H4 (cell line): Measurements from ENCODE around the gene PPP1R37. TPM values are rescaled to one million over a fixed set of nuclear protein-coding genes. Genes with fewer than 3 reads are reported as not detected.

Source experiments
- DNase-seq: peaks from one replicate; pipeline ENCODE4 v3.0.0-alpha.2; 2015; ENCODE audit warnings: low spot score
- total RNA-seq: library from RNA; depleted of rRNA; stranded (reverse); fragments of >200 nt; shearing (Covaris generic); gene quantifications from 2 replicates; pipeline ENCODE4 v1.2.3, GENCODE V29; 2014

Gene PPP1R37
- total RNA-seq, 1 experiment from 2014 or later, result 8.0 TPM

DNA sequence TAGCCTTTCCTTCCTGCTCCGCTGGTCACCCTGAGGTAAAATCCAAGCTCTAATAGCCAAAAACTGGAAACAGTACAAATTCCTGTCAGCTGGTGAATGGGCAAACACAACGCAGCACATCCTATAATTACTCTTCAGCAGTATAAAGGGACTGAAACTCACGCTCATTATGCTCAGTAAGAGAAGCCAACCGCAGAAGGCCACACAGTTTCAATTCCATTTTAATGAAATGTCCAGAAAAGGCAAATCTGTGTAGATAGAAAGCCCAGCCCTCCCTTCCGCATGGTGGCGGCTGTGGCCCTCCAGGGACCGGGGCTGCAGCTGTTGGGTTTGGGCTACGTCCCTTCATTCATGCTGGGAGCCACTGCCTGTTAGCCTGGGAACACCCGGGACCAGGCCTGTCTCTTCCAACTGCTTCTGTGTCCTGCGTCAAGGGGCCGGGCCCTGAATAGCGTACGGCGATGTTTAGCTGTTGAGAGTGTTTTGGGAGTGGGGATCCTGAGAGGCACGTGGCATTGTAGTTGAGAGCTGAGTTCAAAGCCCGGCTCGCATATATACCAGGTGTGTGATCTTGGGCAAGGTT is 44.3 kb downstream of the PPP1R37 start:
- no peak for DNase-seq

DNA sequence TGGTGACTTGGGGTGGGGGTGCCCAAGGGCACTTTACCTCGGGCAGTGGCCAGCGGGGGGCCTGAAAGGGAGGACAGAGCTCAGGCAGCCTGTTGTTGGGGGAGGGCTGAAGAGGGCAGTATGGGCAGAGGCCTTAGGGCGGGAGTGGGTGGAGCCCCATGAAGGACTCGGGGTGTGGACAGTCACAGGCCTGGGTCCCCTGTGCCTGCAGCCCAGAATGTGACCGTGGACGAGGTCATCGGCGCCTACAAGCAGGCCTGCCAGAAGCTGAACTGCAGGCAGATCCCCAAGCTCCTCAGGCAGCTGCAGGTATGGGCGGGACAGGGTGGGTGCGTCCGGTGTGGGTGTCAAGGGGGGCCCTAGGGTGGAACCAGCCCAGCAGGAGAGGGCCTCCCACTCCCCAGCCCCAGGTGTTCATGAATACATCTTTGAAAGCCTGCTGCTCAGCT is 45.3 kb downstream of the PPP1R37 start:
- DNase-seq, result no peak

DNA sequence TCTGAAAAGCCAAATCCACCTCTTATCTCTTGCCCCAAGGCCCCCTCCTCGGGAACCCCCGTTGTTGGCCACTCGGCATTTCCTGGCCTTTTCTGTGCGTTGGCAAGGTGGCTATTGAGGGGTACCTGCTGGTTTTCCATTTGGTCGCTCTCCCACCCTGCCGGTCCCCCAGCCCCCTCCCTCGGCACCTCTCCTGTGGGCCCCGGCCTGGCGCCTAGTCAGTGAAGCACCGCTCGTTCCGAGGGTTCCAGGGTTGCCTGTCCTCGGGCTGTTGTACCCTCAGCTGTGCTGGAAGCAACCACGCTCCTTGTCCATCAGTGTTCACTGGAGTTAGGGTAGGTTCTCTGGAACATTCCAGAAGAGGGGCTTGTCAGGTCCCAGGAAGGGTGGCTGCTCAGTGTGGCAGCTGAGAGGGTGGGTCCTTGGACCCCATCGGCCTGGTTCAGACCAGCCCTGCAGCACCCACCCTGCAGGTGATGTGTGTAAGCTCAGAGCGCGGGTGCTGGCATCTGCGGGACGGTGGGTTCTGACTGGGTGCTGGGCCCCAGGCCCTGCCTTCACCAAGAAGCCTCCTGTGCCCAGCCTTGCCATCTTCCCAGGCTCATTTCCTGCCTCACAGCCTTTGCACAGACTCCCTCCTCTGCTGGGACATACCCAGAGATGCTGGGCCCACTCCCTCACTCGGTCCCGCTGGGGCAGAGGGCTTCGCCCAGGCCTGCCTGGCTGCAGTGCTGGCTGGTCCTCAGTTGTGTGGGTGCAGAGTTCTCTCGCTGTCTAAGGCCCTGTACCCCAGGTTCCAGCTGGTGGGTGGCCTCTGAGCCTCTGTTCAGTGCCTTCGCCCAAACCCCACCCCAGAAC is 46.5 kb downstream of the PPP1R37 start:
- no peak for DNase-seq

DNA sequence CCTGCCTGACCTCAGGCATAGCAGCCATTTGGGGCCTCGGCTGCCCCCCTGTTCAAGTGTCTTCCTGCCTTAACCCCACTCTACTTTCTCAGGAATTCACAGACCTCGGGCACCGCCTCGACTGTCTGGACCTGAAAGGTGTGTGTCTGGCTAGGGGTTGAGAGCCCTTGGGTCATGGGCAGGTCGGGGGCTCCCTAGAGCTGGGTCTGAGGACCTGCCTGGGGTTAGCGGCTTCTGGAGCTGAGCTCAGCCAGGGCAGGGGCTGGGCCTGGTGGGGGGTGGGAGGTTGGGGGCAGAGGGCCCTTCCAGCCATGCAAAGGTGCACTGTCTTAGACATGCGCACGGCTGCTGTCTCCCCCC is 47.1 kb downstream of the PPP1R37 start:
- DNase-seq, result no peak

DNA sequence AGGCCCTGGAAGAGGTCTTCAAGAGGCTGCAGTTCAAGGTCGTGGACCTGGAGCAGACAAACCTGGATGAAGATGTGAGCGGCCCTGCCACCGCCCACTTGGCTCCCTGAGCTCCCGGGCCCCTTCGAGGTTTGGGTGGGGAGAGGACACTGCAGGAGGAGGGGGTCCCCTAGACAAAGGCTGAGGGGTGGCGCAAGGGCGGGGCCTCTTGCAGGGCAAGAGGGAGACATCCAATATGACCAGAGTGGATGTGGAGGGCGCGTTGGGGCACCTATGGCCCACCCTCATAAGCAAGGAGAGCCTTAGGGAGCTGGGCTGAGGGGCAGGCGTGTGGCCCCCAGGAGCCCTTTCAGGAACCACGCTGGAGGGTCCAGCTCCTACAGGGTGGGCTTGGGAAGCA is 47.6 kb downstream of the PPP1R37 start:
- DNase-seq, result no peak

DNA sequence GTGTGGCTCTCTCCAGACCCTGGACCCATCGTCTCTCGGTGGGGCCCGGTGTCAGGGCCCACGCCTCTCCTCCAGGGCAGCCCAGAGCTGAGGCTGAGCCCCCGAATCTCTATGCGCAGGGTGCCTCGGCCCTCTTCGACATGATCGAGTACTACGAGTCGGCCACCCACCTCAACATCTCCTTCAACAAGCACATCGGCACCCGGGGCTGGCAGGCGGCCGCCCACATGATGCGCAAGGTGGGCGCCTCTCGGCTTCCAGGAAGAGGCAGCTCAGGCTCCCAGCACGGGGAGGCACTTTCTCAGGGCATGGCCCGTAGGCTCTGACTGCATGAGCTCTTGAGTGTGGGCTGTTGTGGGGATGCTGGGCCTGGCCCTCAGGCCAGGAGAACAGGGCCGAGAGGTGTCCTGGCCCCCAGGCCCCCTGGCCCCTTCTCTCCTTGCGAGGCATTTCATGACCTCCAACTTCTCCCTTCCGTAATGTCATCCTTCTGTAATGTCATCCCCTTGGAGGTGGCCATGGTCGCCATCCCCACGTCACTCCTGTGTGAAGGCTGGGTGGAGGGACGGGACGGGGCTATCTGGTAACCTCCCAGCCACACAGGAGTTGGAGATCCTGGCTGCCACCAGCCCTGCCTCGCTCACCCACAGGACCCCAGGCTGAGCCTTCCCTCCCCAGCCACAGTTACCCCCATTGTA is 48.4 kb downstream of the PPP1R37 start:
- no peak for DNase-seq

DNA sequence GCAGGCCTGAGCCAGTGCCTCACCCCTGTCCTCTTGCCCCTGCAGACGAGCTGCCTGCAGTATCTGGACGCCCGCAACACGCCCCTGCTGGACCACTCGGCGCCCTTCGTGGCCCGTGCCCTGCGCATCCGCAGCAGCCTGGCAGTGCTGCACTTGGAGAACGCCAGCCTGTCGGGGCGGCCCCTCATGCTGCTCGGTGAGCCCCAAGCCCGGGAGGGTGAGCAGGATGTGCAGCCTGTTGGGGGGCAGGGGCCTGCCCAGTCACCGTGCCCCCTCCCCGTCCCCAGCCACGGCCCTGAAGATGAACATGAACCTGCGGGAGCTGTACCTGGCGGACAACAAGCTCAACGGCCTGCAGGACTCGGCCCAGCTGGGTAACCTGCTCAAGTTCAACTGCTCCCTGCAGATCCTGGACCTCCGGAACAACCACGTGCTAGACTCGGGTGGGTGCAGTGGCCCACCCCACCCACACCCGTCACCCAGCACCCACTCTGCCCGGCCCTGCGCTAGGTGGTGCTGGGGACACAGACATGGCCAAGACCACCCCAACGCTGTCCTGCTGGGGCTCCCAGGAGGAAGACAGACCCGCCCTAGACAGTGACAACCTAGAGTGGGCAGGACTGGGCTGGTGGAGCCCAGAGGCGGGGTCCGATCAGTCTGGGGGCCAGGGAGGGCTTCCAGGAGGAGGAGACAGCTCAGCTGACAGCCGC is 49.2 kb downstream of the PPP1R37 start:
- DNase-seq, result no peak

DNA sequence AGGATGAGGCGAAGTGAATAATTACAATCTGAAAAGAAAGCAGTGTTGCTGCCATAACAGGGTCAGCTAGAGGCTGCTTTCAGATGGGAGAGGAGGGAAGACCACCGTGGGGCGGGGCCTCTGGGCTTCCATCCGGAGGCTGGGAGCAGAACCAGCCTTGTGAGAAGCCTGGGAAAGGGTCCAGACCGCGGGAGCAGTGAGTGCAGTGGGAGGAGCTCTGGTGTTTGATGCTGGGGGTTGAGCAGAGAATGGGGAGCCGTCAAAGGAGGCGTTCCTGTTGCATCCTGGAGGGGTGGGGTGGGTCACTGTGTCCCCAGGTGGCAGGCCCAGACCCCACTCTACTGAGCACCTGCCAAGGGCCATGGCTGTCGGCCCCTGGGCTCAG is 49.7 kb downstream of the PPP1R37 start:
- DNase-seq, result no peak

DNA sequence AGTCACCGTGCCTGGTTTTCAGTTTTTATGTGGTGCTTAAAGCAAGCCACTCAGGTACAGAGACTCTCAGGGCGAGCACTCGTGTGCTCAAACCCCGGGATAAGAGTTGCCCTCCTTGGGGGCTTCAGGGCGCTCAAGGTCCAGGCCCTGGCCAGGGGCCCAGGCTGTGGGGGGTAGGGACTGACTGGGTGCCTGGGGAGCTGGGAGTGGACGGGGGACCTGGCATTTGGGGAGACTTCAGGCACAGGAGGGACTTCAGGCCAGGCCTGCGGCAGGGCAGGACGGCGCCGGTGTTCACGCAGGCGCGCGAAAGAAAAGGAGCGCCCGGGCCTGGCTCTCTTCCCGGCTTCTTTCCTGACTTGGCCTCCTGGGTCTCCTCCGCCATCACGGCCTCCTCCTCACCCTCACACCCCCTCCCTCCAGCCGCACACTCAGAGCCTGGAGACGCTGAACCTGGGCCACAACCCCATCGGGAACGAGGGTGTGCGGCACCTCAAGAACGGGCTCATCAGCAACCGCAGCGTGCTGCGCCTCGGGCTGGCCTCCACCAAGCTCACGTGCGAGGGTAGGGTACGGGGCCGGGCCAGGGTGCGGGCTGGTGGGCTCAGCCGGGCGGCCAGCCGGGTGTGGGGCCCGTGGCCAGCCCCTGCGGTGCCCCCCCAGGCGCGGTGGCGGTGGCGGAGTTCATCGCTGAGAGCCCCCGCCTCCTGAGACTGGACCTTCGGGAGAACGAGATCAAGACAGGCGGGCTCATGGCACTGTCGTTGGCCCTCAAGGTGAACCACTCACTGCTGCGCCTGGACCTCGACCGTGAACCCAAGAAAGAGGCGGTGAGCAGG is 51.7 kb downstream of the PPP1R37 start:
- DNase-seq, result no peak

DNA sequence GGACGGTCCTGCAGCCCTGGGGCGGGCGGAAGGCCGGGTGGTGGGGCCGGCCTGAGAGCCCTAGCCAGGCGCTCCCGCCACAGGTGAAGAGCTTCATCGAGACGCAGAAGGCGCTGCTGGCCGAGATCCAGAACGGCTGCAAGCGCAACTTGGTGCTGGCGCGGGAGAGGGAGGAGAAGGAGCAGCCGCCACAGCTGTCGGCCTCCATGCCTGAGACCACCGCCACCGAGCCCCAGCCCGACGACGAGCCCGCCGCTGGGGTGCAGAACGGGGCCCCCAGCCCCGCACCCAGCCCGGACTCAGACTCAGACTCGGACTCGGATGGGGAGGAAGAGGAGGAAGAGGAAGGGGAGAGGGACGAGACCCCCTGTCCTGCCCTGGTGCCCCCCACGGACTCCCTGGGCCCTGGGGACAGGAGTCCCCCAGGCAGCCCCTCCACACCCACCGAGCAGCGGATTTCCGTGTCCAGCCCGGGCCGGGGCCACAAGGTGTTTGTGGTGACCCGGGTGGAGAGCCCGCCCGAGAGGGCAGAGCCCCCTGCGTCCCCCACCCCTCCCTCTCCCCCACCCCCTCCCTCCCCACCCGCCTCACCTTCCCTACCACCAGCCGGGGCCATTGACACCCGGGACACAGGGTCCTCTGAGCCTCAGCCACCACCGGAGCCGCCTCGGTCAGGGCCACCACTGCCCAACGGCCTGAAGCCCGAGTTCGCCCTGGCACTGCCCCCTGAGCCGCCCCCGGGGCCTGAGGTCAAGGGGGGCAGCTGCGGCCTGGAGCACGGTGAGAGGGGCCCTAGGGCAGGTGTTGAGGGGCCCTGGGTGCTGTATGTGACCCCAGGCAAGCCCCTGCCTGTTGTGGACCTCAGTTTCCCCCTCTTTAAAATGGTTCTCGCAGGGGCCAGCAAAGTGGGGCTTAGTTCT is 52.6 kb downstream of the PPP1R37 start:
- no peak for DNase-seq

DNA sequence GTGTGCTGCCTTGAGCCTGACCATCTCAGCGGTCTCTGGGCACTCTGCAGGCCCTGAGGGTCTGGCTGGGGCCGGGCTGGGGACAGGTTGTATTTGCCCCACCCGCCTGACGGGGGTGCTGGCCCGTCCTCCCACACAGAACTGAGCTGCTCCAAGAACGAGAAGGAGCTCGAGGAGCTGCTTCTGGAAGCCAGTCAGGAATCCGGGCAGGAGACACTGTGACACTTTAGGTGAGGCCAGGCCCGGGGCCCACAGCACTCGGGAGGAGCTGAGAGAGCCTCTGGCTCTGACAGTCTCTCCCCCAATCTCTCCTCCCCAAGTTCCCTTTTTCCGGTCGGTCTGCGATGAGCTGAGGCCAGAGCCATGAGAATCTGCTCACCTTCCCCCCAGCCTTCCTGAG is 53.3 kb downstream of the PPP1R37 start:
- DNase-seq, result no peak

DNA sequence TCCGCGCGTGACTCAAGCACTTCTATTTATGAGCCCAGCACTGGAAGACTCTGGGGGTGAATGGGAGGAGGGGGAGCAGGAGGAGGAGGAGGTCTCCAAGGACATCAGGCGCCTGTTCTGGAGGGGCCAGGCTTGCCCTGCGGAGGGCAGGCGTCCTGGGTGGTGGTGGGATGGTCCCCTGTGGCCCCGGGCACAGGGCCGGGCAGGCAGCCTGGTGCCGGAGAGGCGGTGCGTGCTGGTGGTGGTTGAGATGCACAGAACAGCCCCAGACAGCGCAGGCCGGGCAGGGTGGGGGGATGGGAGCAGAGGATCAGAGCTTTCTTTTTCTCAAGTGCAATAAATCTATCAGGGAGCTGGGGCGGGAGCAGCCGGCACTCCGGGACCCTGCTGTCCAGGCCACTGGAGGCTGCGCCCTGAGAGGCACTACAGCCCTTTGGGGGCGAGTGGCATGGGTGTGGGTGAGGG is 53.8 kb downstream of the PPP1R37 start:
- no peak for DNase-seq

DNA sequence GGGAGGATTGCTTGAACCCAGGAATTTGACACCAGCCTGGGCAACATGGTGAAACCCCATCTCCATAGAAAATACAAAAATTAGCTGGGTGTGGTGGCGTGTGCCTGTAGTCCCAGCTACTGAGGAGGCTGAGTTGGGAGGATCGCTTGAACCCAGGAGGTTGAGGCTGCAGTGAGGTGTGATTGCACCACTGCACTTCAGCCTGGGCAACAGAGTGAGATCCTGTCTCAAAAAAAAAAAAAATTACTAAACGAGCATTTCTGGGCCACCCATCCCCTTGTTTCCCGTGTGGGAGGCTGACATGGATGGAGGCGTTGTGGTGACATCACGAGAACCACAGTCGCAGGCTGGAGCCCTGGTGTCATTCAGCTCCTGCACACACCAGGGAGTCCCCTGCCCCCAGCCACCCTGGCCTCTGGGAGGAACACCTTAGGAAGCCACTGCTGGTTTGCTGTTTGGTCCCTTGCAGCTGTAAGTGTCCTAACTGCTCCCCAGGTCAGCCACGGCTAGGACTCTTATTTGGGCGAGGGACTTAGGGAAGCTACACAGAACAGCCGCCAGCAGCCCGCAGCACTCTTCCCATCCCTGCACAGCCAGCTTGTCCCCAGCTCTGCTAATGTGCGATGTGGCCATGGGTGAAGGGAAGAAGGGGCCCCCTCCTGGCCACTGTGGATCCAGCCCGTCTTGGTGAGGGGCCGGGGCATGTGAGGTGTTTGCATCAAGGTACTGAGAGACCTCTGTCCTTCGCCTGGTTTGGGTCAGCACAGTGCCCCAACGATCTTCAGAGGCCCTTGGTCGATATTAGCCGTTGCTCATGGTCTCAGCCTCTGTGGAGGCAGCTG is 55.1 kb downstream of the PPP1R37 start:
- DNase-seq, result no peak

DNA sequence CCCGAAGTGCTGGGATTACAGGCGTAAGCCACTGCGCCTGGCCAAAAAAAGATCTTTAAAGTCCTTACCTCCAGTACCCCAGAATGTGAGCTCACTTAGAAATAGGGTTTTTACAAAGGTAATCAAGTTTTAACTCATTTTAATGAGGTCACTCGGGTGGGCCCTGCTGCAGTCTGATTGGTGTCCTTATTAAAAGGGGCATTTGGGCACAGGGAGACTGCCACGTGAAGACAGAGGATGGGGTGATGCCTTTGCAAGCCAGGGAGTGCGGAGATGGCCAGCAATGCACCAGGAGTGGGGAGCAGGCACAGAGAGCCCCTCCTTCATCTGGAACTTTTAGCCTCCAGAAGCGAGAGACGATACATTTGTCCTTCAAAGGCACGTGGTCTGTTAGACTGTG is 56.1 kb downstream of the PPP1R37 start:
- DNase-seq, result no peak

DNA sequence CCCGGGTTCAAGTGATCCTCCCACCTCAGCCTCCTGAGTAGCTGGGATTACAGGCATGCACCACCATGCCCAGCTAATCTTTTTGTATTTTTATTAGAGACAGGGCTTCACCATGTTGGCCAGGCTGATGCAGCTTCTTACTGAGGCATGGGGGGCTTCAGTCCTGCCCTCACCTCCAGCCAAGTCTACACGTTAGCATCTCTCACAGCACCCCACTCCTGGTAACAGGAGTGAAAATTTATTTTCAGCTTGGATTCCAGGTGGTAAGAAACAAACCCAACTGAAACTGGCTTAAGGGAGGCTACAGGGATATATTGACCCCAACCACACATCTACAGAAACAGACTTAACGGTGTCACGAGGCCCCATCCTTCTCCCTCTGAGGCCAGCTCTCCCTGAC is 57.2 kb downstream of the PPP1R37 start:
- DNase-seq, result no peak

DNA sequence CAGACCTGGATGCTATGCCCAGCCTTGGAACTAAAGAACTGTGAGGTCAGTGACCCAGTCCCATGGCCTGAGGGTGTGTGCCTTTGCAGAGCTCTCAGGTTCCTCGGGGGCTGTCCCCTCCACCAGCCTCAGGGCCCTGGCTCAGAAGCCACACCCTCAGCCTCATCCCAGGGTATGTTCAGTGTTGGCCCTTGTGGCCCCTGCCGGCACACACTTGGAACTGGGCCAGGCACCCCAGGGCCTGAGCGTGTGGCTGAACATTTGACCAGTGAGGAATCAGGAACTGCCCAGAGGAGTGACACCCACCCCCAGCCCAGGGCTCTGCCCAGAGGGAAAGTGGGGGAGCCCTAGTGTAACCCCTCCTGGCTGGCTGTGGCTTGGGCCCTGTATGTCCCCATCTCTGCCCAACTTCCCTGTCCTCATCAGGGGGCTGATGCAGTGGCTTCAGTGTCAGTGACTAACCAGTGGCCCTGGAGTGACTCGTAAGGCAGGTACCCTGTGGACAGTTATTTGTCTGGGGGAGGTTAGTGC is 57.8 kb downstream of the PPP1R37 start:
- no peak for DNase-seq

DNA sequence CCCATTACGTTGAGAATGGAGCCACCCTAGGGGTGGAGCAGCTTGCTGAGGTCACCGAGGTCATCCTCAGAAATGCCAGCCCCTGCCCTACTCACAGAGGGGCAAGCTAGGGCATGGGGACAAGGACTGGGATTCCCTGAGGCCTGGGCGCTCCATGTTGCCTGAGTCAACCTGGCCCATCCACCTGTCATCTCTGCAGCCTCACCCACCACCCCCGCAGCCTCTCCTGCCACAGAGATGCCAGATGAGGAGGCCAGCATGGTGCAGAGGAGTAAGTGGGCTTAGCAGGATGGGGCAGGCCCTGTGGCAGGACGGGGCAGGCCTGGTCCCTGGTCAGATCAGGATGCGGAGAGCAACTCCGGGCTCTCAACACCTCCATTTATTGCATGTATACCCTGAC is 58.3 kb downstream of the PPP1R37 start:
- no peak for DNase-seq

DNA sequence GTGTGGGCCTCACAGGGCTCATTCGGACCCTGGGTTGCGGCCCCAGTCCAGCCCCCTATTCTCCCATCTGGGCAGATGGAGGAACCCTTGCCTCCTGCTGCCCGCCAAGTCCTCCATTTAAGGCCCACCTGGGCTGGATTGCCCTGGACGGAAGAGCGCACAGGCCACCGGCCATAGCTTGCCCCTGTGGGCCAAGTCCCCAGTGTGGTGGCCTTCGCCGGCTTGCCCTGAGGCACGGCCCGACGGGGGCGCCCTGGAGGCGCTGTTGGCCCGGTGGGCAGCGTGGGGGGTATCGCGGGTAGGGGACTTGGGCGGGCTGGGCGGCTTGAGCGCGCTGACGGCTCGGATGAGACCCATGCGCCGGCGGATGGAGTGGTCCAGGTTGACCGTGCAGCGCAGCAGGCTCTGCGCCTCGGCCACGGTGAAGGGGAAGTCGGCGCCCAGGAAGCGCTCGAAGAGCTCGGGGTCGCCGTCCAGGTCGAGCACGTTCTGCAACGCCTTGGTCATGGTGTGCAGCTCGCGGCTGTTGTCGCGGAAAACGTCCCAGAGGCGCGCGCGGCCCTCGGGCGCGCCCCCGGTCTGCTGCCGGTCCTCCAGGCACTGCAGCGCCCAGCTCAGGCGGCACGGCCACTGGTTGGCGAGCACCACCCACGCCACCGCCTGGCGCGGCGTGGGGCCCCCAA is 59.0 kb downstream of the PPP1R37 start:
- DNase-seq, result no peak
